Fibroblast of skin of right biceps (primary cell): Measurements from ENCODE around the gene DCUN1D4.
"Not testable (repeated sequence)": the region's sequence is repeated elsewhere in the genome, so short reads cannot be mapped to it uniquely, and the experiment has no call there.

ENCODE experiments used
- DNase-seq: peaks from one replicate; pipeline ENCODE4 v3.0.0-alpha.2; 2013

Gene DCUN1D4

DNA sequence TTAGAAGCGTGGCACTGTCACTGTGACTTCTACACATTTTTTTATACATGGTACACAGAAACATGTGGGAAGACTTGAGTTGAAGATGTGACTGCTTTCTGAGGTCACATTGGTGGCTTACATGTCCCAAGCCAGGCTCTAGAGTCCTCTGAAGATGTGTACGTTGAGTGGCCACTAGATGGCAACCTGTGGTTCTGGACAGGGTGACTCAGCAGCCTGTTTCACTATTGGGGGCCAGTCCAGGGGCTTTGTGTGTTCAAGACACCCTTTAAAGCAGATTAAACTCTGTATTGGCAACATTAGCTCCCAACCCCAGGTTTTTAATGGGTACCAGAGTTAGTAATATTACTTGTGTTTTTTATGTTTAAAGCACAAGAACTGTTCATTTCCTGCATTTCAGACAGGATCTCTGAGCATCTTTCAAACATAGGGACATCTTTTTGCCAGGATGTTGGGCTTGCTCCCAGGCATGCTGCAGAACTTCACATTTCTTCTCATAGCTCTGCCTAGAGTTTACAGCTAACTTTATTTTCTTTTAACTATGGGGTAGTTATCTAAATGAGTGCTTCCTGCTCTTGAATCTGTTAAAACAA, 53.0 kb downstream of the DCUN1D4 start:
- DNase-seq = peak; percentile 70

DNA sequence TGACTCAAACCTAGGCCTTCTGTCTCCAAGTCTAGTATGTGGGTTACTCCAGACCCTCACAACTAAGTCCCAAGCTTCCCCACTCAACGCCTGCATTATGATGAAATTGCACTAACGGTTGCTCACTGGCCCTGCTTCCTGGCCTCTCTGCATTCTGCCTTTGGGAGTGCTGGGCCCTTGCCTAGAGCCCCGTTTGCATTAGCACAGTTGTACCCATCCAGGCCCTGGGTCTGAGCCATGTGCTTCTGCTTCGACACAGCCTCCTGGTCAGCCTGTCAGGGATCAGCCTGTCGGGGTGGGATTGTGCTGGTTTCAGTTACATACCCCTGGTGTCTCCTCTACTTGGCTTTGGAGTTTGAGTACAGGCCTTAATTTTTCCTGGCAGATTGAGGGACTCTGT, 58.4 kb downstream of the DCUN1D4 start:
- no peak for DNase-seq

DNA sequence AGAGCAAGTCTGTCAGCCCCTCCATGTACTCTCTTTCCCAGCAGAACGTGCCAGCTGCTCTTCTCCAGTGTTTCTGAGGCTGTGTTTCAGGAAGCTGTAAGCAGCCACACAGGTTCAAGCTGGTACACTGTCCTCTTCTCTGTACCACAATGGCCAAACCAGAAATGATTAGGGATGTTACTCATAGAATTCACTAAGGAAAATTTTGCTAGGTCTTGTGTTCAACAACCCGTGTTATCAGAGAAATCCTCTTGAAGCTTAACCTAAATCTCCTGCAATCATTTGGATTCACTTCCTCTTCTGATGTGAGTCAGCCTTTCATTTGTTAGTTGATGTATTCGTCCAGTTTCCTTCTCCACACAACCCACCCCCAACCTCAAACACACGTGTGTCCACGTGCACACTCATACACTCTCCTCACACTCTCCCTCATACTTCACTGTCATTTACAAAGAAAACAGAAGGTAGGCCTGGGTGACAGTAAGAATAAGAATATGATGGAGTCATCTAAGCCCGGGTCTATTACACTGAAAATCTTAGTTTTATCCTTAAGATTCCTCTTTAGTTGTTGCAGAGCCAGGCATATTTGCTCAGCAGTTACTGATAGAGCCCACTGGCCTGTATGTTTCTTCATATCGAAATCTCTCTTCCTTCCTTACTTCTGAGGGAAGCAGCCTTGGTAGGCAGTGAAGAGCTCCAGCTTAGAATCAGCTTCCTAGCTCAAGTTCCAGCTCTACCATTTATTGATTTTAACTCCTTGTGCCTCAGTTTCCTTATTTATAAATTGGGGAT, 63.4 kb downstream of the DCUN1D4 start:
- peak; percentile 6 for DNase-seq

DNA sequence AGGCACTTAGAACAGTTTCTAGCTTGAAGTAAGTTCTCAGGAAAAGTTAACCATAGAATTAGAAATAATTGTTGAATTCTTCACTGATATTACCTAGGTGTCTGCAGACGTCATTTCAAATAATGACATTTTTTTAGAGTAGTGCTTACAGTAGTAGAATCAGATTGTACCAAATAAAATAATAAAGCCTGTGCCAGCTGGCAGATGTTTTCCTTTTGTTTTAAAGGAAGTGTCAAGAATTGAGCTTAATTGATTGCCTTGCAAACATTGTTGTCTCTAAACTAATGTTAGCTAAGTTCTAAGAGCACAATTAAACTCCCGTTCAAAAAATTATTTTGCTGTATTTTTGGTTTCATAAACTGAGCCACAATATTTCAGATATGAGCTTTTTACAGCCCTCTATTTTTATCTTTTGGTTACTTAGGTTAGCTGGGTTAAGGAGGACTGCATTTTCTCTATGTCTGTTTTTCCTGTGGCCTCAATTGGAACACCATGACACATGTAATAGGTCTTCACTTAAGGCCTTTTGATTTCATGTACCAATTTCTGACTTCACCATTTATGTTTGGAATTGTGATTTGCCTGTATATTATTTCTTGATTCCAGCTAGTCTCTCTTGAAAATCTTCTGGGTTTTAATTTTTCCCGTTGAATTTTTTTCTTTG, 64.2 kb downstream of the DCUN1D4 start:
- DNase-seq = no peak

DNA sequence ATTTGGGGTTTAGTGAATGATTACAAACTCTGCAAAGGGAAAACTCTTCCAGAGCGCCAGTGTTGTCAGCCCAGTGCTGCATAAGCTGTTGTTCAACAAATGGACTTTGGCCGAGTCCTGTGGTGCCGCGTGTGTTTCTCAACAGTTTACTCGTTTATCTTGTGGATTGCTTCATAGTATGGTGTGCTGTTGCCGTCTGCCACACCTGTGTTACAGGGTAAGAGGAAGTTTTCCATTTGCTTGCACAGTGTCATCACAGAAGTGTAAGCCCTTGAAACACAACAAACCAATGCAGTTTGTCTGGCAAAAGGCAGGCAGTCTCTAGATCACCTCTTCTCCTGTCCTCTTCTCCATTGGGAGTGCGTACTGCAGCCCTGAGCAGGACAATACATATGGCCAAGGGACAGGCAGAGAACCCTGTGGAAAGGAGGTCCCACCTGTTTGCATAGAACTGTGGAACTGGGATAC, 66.3 kb downstream of the DCUN1D4 start:
- no peak for DNase-seq

DNA sequence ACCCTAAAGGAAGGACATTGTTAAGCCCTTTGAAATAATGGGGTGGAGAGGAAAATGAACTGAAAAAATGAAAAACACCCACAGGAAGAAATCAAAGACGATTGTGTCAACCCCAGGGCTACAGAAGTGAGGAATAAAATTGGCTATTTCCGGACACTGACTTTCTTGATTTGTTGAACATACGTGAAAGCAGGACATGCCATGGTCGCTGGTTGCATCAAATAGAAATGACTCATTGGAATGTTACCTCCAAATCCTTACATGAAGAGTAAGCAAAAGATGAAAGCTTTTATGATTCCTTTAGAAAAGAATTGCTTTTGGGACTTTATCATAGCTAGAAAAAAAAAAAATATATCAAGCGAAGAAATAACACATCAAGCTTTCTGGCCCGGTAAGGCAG, 75.3 kb downstream of the DCUN1D4 start:
- DNase-seq = peak; percentile 43

DNA sequence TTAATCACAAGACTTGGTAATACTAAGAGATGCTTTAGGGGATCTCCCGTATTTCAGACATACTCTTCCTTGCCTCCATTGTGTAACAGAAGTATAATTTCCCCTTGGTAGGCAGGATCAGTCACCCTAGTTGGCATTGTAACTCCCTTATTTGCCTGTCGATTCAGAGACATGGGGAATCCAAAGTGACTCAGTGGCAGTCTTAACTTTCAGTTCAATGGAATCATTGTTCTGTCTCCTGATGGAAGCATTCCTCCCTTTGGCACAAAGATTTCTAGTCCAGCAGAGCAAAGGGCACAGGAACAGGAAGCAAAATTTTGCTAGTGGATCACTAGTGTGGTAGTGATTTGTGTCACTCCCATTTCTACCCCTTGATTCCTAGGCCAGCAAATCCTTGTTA, 80.4 kb downstream of the DCUN1D4 start:
- DNase-seq = no peak

DNA sequence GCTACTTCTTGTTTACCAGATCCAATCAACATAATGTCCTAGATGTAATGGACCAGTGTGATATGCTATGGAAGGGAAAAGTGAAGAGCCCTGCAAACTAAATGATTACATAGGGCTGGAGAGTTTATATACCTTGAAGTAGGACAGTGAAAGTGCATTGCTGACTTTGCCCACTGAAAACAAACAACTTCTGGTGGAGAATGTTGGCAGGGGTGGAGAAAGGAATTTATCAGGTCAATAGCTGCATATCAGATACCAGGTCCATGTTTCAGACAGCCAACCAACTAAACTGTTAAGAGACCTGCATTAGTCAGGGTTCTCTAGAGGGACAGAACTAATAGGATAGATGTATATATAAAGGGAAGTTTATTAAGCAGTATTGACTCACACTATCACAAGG, 82.4 kb downstream of the DCUN1D4 start:
- no peak for DNase-seq

DNA sequence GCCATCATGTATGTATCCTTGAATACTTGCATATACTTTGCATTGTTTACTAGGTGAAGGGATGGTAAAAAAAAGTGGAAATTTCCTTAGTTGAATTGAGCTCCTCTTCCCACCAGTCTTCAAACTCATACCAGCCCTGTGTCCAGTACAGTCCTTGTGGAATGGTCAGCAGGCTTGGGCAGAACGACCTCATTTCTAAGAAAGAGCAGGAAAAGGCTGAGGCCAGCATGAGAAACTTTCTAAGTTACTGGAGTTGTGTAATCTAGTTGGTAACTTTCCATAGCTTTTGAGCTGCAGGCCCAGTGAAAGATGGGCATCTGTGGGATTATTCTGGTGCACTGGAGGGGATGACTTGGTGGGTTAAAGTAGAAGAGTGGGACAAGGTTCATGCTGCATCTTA, 87.6 kb downstream of the DCUN1D4 start:
- DNase-seq = no peak

DNA sequence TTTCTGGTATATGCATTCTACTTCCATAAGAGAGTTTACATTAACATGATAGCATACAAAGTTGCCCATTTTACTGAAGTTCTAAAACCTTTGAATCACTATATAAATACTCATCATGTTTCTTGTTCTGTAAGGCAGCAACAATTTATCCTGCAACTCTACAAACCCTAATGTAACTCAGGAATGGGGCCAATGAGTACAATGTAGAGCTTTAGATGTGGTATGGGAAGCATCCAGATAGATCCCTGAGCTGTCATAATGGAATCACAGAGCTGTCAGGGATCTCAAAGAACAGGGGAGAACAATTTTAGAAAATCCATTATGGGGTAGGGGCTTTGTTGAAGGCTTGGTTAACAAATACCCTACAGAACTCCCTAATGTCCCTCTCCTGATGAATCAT, 88.5 kb downstream of the DCUN1D4 start:
- peak; percentile 38 for DNase-seq

DNA sequence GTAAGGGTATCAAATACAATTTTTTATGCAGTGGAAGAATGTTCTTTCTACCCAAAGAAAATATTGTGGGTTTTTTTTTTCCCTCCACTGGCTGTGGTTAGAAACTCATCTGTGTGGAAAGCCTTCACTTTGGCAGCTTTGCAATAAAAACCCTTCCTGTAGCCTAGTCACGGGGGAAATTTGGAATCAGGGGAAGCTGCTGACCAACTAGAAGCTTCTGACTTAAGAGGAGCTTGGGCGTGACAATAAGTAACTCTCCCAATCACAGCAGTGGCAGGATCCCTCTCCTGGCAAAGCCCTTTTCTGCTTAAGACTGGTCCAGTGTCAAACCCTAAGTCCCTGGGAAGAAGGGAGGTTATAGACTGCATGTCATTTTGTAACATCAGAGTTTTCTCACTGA, 89.3 kb downstream of the DCUN1D4 start:
- peak; percentile 51 for DNase-seq

DNA sequence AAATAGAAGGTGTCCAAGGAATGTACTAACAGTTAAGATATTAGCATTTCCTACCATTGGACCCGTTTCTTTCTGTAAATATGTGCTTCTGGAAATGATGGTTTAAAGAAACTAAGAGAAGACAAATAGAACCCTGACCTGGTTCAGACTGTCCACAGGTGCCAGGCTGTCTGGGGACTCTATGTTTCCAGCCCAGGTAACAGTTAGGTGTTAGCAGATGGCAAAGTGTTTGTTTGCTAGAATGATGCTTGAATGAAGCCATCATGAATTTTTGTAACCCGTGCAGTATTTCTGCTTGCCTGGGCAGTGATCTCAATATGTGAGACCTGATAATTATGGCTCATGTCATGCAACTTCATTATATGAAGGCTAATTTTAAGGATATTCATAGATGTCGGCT, 89.7 kb downstream of the DCUN1D4 start:
- DNase-seq = no peak

DNA sequence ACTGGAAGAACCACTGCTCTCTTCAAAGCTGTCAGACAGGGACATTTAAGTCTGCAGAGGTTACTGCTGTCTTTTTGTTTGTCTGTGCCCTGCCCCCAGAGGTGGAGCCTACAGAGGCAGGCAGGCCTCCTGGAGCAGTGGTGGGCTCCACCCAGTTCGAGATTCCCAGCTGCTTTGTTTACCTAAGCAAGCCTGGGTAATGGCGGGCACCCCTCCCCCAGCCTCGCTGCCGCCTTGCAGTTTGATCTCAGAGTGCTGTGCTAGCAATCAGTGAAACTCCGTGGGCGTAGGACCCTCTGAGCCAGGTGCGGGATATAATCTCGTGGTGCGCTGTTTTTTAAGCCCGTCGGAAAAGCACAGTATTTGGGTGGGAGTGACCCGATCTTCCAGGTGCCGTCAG, 97.5 kb downstream of the DCUN1D4 start:
- not testable (repeated sequence) for DNase-seq

DNA sequence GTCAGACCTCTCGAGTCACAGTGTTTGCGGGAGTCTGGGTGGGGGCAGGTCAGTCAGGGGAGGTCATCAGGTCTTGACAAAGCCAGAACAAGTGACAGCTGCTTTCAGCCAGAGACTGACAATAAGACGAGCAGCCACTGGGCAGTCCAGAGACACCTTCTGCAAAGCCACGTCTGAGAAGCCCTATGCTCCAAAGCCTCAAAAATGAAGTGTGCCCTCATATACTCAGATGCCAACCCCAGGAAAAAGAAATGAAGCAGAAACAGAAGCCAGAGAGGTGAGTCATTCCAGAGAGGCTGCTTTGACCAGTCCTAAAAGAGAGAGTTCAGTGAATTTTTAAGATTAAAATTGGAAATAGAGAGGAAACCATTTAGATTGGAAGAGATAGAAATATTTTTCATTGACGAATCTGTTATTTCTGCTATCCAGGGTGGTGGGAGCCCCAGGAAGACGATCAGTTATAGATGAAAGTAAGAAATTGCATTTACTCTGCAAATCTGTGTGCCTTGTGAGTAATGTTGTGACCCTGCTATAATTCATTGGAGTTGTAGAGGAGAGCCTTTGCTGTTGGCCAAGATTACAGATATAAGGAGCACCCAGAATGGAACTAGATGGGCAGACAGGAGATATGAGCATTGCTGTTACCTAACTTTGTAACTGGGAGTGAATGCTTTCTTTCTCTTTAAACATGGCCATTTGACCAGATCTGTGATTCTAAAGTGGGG, 99.3 kb downstream of the DCUN1D4 start:
- DNase-seq = no peak

DNA sequence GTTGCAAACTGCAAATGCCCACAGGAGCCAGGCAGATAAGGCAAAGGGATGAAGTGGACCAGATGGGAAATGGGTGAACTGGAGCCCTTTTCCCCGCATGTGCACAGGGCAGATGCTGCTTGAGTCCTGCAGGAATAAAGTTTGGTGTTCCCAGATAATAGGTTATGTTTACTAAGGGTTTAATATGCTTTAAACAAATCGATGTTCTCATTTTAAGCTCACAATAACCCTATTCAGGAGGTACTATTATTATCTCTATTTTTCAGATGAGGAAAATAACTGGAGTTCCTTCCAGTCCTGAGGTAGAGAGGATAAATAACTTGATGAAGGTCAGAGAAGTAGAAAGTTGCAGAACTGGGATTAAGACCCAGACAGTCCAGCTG, 99.9 kb downstream of the DCUN1D4 start:
- DNase-seq = no peak

DNA sequence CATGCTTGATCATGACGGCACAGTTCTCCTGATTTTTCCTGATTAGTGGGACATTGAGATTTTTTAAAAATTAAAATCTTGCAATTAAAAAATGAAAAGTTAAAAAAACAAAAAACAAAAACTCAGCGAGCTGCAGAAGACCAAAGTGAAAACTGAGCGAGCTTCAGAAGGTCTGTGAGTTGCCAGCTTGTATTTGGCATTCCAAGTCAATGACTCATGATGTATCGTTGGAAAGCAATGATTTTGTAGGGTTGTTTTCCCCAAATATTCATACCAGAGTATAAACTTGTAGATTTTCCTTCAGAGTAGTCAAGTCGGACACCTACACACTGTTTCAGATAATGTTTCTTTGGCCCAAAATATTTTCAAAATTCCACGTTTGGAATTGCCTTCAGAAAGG, 100.3 kb downstream of the DCUN1D4 start:
- DNase-seq = peak; percentile 10

DNA sequence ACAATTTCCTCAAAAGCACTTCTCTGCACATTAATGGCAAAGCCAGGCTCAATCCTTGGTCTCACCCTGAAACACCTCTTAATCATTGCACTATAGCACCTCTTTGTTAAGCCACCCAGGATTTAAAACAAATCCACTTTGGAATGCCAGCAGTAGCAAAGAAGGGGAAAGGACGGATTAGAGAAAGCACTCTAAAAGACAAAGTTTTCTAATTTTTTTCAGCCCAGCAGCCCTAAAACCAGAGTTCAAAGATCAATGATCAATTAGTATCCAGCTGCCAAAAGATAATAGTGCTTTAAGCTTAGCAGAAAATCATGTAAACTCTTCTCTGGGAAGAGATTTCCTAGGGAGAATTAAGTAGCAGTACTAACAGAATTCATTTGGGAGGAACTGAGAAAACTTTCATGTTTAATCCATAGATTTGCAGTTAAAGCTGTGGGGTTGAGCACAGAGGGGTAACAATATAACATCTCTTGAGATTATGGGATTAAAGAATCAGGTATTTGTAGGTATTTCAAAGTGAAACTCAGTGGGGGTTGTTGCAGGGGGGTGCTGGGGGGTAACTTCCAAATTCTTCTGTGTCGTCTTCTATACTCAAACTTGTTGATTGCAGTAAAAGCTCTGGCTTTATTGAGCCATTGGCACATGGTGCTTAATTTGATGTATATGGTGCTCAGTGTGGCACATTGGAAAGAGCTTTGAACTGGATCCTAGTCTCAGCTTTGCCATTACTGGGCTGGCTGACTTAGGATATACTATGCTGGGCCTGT, 115.4 kb downstream of the DCUN1D4 start:
- no peak for DNase-seq

DNA sequence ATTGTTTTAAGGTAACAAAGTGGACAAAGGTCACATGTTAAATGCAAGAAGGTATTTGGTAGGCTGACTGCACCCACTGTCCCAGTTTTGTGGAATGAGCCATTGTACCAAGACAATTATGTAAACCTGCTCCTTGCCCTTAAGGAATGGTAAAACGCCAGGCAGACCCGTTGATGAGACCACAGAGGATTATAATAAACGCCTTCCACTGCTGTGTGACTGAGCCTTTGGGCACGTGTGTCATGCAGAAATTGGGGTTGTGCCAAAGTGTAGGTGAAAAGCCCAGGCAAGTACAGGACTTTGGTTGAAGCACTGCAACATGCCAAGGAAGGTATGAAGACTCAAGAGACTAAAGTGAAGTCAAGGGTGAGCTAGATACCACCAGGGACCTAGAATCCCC, 117.5 kb downstream of the DCUN1D4 start:
- DNase-seq = no peak

DNA sequence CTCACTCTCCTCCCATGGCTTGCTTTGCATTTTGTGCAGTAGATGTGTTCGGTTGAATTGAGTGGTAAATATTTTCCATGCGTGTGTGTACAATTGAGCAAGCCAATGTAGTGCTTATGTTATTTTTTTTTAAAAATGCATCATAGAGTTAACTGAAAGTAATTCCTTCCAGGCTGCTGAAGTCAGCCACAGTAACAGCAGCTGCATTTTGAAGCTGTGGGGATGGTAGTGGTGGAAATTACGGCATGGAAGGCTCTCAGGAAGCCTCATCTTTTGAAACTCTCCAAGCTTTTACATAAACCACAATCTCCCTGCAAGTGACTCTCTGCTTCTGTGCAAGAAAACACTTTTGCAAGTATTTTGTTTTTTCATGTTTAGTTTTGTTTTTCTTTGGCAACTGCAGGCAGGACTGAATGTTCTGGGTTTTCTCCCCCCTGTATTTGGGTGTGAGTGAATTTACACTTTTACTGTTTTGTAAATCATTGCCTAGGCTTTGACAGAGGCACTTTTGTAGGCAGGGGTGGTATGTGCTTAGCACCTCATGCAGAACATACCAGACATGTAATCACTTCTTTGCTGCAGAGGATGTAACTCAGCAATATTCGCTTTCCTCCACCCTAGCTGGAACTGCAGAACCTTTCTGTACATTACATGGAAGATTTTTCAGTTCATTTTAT, 121.0 kb downstream of the DCUN1D4 start:
- DNase-seq = no peak

DNA sequence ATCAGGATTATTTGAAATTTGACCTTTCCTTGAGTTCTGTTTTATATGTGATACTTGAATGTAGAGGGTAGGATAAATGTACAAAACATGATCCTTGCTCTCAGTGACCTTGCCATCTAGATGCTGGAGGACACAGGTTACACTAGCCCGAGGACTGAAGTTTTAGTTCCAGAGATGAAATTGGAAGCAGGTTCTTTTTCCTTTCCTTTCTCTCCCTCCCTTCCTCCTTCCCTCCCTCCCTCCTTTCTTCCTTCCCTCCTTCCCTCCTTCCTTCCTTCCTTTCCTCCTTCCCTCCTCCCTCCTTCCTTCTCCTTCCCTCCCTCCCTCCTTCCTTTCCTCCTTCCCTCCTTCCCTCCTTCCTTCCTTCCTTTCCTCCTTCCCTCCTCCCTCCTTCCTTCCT, 122.9 kb downstream of the DCUN1D4 start:
- DNase-seq = no peak
